Activated T-cell treated with anti-CD3 and anti-CD28 coated beads, Interleukin-2, amount 50 U/mL, for 24 hours (primary cell): Measurements from ENCODE around the gene MNS1.
"Not testable (repeated sequence)": the region's sequence is repeated elsewhere in the genome, so short reads cannot be mapped to it uniquely, and the experiment has no call there.

Source experiments
- DNase-seq: peaks from one replicate; pipeline ENCODE4 v3.0.0-alpha.2; 2020
- H3K27ac Mint-ChIP-seq: 2 replicates; pipeline ENCODE4 v1.8.0; 2020; ENCODE audit warnings: mild to moderate bottlenecking, mixed read lengths
- H3K27me3 Mint-ChIP-seq: 2 replicates; pipeline ENCODE4 v1.8.0; 2020; ENCODE audit warnings: mixed read lengths
- H3K36me3 Mint-ChIP-seq: 2 replicates; pipeline ENCODE4 v1.8.0; 2020; ENCODE audit warnings: low read depth, mixed read lengths
- H3K4me1 Mint-ChIP-seq: 2 replicates; pipeline ENCODE4 v1.8.0; 2020; ENCODE audit warnings: low read depth, mixed read lengths
- H3K4me3 Mint-ChIP-seq: 2 replicates; pipeline ENCODE4 v1.8.0; 2020; ENCODE audit warnings: mild to moderate bottlenecking, moderate library complexity, mixed read lengths
- H3K9me3 Mint-ChIP-seq: 2 replicates; pipeline ENCODE4 v1.8.0; 2020; ENCODE audit warnings: mixed read lengths

The MNS1 gene, protein sequence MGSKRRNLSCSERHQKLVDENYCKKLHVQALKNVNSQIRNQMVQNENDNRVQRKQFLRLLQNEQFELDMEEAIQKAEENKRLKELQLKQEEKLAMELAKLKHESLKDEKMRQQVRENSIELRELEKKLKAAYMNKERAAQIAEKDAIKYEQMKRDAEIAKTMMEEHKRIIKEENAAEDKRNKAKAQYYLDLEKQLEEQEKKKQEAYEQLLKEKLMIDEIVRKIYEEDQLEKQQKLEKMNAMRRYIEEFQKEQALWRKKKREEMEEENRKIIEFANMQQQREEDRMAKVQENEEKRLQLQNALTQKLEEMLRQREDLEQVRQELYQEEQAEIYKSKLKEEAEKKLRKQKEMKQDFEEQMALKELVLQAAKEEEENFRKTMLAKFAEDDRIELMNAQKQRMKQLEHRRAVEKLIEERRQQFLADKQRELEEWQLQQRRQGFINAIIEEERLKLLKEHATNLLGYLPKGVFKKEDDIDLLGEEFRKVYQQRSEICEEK

DNA sequence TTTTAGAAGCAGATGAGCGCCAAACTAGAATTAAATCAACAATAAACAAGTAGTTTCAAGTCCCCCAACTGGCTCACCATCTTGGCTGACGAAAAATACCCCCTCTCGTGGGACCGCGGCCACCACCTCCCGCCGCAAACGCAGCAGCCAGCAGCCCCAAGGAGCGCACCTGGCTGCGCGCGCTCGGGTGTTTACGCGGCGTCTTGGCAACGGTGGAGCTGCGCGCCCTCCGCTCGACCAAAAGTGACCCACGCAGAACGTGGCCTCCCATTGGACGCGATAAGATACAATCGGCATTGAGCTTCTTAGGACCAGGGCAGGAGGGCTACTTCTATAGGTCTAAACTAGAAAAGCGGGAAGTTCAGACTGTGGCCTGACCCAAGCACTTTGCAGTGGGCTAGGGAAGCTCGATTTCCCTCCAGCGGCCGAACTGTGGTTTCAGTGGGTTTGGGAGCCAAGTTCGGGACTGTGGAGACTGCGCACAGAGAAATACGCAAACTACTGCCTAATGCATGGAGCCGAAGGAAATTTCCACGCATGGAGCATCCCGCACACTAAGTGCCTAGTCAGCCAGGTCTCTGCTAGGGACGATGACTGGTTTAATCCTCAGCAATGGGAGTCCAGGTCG, at the start of gene MNS1:
TSS of gene MNS1 (minus strand) at position 245 of the 628 bp plus-strand sequence. CDS start at position 80, 165 bp downstream.
- Mint-ChIP-seq H3K27ac (peak within 1 kb of the TSS; percentile 81), H3K36me3 (no peaks in the 10 kb centered on the region), H3K4me3 (peak within 1 kb of the TSS; percentile 82), H3K27me3 (peaks cover 32% of the 10 kb centered on the region), H3K9me3 (no peaks in the 10 kb centered on the region), H3K4me1 (peaks cover 29% of the 10 kb centered on the region)
- DNase-seq, result peak; percentile 76

DNA sequence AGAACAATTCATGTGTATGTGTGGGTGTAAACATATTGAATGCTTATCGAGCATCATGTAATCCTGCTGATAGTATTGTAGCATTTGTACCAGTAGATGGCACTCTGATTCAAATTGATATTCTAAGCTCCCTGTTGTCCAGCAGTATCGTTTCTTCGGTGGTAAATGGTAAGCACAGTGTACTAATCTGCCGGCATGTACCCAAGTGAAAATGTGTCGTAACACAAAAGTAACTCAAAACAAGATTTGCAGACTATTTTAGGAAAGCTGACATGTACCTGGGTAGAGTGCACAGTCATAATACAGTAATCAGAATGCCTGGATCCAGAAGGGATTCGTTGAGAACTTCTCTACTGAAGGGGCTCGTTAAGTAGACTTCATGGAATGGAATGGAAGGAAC, 31.7 kb upstream of the MNS1 start:
- Mint-ChIP-seq H3K27ac (no peak overlapping the region), H3K36me3 (no peaks in the 10 kb centered on the region), H3K4me1 (peaks cover 4% of the 10 kb centered on the region), H3K9me3 (no peaks in the 10 kb centered on the region), H3K4me3 (no peak overlapping the region), H3K27me3 (peaks cover 10% of the 10 kb centered on the region)
- no peak for DNase-seq

DNA sequence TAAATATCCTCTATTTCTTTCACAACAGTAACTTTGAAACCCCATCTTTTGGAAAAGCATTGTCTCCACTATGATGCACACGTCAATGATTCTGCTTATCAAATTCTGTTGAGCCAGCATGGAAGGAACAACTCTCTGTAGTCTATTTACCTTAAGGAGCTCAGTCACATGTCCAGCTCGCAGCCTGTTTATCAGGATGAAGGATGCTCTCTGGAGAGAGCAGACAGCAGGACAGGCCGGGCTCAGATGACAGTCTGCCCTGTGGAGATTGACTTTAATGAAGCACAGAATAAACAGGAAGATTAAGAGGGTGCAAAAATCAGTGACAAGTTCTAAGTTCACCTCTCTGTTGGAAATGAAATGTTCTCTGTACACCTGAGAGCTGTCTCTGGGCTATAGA, 30.6 kb upstream of the MNS1 start:
- DNase-seq, result no peak
- Mint-ChIP-seq H3K4me3 (no peak overlapping the region), H3K4me1 (peaks cover 4% of the 10 kb centered on the region), H3K9me3 (no peaks in the 10 kb centered on the region), H3K27me3 (peaks cover 10% of the 10 kb centered on the region), H3K27ac (no peak overlapping the region), H3K36me3 (no peaks in the 10 kb centered on the region)

DNA sequence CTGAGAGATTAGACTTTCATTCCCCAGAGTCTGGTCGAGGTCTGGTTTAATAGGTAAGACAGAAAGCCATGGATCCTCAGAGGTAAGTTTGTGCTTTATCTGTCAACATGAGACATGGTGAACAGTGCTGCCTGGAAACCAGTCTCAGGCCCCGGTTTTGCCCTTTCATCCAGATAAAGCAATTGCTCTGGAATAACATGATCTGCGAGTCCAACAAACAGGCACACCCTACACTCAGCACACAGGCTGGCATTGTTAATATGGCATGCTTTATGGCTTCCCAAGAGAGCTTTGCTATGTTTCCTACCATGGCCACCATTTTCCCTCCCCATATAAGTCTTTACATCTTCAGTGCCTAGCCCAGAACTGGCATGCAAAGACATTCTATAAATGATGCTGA, 30.1 kb upstream of the MNS1 start:
- H3K4me1 Mint-ChIP-seq, result peaks cover 4% of the 10 kb centered on the region
- peaks cover 10% of the 10 kb centered on the region for H3K27me3 Mint-ChIP-seq

DNA sequence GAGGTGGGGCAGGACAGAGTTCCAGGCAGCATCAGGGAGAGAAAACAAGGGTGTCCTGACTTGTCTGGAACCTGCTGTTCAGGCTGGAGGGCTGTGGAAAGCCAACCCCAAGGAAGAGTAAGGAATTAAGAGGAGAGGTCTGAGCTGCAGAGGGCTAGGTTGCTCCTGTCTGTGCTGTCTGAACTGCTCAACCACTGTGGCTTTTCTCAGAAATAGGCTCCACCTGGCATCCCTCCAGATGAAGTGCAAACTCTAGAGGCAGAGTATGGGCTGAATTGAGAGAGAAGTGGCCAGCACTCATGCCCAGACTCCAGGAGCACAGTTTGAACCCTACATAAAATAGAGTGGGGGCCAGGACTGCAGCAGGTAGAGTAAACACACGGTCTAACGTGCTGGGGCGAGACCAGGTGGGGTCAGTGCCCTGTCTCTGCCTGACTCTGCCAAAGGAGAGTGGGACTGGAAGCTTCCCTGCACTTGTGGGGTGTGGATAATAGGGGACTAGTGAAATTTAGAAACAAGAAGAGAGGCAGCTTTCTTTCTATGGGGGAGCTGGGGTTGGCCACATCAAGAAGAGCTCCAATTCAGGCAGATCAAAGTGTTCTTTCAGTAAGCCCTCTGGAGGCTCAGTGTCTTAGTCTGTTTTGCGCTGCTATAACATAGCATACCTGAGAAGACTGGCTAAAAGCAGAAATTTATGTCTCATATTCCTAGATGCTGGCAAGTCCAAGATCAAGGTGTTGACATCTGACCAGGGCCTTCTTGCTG, 28.0 kb upstream of the MNS1 start:
- Mint-ChIP-seq H3K36me3 (no peaks in the 10 kb centered on the region), H3K4me3 (no peak overlapping the region), H3K9me3 (no peaks in the 10 kb centered on the region), H3K27me3 (peaks cover 10% of the 10 kb centered on the region), H3K27ac (no peak overlapping the region), H3K4me1 (peaks cover 4% of the 10 kb centered on the region)
- no peak for DNase-seq

More for the DNA sequence above, 30.1 kb upstream of the MNS1 start:
- Mint-ChIP-seq H3K4me3 (no peak overlapping the region), H3K27ac (no peak overlapping the region), H3K9me3 (no peaks in the 10 kb centered on the region), H3K36me3 (no peaks in the 10 kb centered on the region)
- DNase-seq, result no peak

DNA sequence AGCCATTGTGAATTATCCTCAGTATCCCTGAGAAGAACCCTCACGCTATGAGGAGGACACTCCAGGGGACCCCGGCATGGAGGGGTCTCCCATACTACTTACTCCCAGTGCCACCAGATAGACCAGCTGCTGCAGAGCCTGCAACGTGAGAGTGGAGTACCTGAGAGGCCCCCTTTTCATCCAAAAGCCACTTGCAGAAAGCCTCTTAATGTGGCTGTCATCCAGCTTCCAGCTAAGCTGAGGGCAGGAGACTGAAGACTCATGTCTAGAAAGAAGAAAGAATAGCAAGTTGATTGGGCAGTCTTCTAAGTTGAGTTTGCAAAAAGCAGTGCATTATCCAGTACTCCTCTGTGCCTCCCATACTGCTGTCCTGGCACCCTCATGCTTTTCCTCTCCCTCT, 27.3 kb upstream of the MNS1 start:
- Mint-ChIP-seq H3K4me3 (no peak overlapping the region), H3K4me1 (peaks cover 4% of the 10 kb centered on the region), H3K36me3 (no peaks in the 10 kb centered on the region), H3K9me3 (no peaks in the 10 kb centered on the region), H3K27me3 (peaks cover 7% of the 10 kb centered on the region), H3K27ac (no peak overlapping the region)
- DNase-seq, result no peak

DNA sequence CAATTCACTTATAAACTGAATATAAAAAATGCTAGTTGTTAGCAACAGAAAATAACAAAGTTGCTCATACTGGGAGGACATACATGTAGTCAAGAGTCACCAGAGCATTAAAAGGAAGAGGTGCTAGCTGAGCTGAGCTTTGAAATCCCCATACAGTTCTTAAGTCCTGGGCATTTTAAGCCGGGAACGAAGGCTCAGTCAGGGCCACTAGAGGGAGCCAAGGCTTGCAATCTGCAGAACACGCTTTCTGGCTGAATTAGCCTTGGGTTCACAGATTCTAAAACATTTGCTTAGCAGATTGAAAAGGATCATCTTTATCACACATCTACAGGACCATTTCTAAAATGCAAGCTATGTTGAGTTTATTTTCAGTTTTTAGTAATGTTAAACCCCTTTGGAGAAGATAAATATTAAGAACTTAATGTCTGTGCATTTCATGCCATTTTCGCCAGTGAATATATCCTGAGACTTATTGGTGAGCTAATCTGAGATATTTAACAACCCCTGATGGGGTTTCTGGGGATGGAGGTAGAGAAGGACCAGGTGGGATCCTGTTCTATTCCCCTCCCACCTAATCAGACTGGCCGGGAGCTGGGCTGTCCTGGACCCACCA, 26.3 kb upstream of the MNS1 start:
- DNase-seq, result peak; percentile 60
- no peak overlapping the region for H3K4me3 Mint-ChIP-seq
- peaks cover 2% of the 10 kb centered on the region for H3K27me3 Mint-ChIP-seq
- H3K9me3 Mint-ChIP-seq, result no peaks in the 10 kb centered on the region
- no peaks in the 10 kb centered on the region for H3K4me1 Mint-ChIP-seq
- H3K27ac Mint-ChIP-seq, result no peak overlapping the region
- no peaks in the 10 kb centered on the region for H3K36me3 Mint-ChIP-seq

DNA sequence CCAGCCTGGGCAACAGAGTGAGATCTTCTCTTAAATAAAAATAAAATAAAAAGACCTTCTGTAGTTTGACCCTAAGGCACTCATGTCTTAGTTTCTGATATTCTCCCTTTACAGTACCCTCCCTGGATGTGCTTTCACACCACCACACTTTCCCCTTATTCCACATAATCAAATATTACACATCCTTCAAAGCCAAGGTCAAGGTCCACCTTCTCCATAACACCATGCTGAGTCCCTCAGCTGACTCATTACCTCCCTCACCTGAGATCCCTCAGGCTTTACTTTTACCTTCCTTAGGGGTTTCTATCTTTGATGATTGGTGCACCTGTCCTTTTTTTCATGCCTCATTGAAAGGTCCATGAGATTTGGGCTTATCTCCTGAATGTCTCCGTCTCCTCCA, 25.5 kb upstream of the MNS1 start:
- no peaks in the 10 kb centered on the region for H3K4me1 Mint-ChIP-seq
- H3K4me3 Mint-ChIP-seq, result no peak overlapping the region
- H3K27me3 Mint-ChIP-seq, result peaks cover 2% of the 10 kb centered on the region
- H3K27ac Mint-ChIP-seq, result no peak overlapping the region
- no peaks in the 10 kb centered on the region for H3K36me3 Mint-ChIP-seq
- DNase-seq, result no peak
- H3K9me3 Mint-ChIP-seq, result no peaks in the 10 kb centered on the region

DNA sequence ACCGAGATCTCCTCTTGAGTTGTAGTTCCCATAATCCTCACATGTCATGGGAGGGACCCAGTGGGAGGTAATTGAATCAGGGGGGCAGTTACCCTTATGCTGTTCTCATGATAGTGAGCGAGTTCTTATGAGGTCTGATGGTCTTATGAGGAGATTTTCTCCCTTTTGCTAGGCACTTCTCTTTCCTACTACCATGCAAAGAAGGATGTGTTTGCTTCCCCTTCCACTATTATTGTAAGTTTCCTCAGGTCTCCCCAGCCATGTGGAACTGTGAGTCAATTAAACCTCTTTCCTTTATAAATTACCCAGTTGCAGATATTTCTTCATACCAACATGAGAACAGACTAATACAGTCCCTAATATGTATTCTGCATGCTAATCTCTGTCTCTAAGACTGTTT, 21.3 kb upstream of the MNS1 start:
- not testable (repeated sequence) for H3K36me3 Mint-ChIP-seq, H3K27me3 Mint-ChIP-seq, DNase-seq, H3K4me1 Mint-ChIP-seq, H3K4me3 Mint-ChIP-seq, H3K9me3 Mint-ChIP-seq, H3K27ac Mint-ChIP-seq

DNA sequence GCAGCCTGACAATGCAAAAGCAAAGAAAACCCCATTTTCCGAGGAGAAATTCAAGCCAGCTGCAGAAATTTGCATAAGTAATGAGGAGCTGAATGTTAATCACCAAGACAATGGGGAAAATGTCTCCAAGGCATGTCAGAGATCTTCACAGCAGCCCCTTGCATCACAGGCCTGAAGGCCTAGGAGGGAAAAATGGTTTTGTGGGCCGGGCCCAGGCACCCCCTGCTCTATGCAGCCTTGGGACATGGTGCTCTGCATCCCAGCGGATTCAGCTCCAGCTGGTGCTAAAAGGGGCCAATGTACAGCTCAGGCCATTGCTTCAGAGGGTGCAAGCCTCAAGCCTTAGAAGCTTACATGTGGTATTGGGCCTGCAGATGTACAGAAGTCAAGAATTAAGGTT, 20.5 kb upstream of the MNS1 start:
- not testable (repeated sequence) for H3K27ac Mint-ChIP-seq, H3K27me3 Mint-ChIP-seq, H3K36me3 Mint-ChIP-seq, DNase-seq, H3K4me1 Mint-ChIP-seq, H3K9me3 Mint-ChIP-seq, H3K4me3 Mint-ChIP-seq

DNA sequence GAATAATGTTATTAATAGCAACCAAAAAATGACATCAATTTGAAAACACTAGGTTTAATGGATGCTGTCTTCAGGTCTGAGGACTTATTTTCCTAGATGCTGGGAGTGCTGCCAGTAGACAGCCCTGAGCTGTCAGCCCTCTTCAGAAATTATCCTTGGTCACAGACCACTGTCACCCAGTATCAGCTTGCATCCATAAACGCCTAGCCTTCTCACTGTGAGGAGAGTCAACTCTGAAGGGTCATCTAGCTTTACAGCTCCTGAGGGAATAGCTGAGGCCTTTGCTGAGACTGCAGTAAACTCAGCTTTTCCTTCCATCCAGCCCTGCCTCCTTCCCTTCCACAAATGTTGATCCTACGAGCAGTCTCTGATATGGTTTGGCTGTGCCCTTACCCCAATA, 19.4 kb upstream of the MNS1 start:
- Mint-ChIP-seq H3K4me3 (no peak overlapping the region), H3K27me3 (peaks cover 2% of the 10 kb centered on the region), H3K36me3 (no peaks in the 10 kb centered on the region), H3K4me1 (no peaks in the 10 kb centered on the region), H3K9me3 (peaks cover 2% of the 10 kb centered on the region), H3K27ac (no peak overlapping the region)
- DNase-seq, result no peak

DNA sequence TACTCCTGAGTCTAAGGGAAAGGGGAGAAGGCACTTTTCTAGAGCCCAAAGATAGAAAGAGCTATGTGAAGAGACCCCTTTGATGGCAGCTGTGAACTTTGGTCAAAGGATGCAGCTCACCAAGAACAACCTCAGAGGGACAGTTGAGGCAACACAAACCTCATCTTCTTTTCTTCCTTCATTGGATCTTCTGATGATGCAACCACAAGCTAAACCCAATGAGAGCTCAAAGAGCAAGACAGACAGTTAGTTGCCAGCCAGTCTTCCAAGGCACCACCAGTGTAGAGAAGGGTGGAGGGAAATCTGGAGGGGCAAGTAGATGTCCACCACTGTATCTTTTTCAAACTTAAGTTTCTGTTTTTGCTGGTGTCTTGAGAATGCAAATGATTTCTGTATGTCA, 10.4 kb upstream of the MNS1 start:
- Mint-ChIP-seq H3K36me3 (no peaks in the 10 kb centered on the region), H3K4me3 (no peak overlapping the region), H3K9me3 (peaks cover 4% of the 10 kb centered on the region)

DNA sequence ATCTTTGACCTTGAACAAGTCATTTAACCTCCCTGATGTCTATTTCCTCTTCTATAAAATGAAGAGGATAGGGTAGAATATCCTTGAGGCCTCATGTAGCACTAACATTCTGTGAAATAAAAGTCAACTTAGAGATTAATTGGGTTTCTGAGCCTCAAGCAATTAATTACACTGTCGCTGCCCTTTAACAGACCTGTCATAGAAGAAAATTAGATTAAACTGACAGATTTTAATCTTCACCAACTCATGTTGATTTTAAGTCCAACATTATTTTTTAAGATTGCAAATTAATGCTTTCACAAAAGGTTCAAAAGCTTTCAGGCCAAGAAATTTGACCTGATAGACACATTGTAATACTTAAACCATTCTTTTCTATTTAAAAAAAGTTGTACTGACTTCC, 8.1 kb upstream of the MNS1 start:
- Mint-ChIP-seq H3K27ac (no peak overlapping the region), H3K9me3 (no peaks in the 10 kb centered on the region), H3K4me3 (no peak overlapping the region), H3K4me1 (peaks cover 9% of the 10 kb centered on the region), H3K27me3 (peaks cover 1% of the 10 kb centered on the region), H3K36me3 (no peaks in the 10 kb centered on the region)
- no peak for DNase-seq

More for the DNA sequence above, 10.4 kb upstream of the MNS1 start:
- Mint-ChIP-seq H3K4me1 (no peaks in the 10 kb centered on the region), H3K27ac (no peak overlapping the region), H3K27me3 (peaks cover 13% of the 10 kb centered on the region)
- no peak for DNase-seq

DNA sequence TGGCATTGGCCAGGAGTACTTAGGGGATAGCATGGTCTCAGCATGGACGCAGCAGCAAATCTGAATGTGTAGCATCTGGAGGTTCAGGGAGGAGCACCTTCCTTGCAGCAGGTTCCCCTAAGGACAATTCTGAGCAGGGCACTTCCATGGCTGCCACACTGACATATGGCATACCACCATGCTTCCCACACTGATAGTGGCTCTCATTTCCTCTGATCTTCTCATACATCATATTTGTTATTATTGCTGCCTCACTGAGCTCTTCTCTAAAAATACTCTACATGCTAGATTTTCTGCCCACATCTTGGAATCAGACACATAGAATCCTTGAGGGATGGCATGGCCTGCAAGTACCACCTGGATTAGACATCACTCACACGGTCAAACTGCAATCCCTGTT, 7.3 kb upstream of the MNS1 start:
- Mint-ChIP-seq H3K4me1 (peaks cover 14% of the 10 kb centered on the region), H3K27me3 (no peaks in the 10 kb centered on the region), H3K36me3 (no peaks in the 10 kb centered on the region), H3K9me3 (no peaks in the 10 kb centered on the region), H3K27ac (no peak overlapping the region), H3K4me3 (no peak overlapping the region)
- no peak for DNase-seq
